HG02623 (cell line): ENCODE results near the gene RFX4.
"Not testable (repeated sequence)": the region's sequence is repeated elsewhere in the genome, so short reads cannot be mapped to it uniquely, and the experiment has no call there.

Experiments used
- ATAC-seq: cut with Tn5 transposase; IDR thresholded peaks from one replicate; pipeline ENCODE4 v1.9.1; 2021; ENCODE audit warnings: moderate library complexity; ENCODE audit not compliant: unreplicated experiment

The RFX4 gene

GRCh38 chr12:106685381-106685780 lies 102.6 kb downstream of the RFX4 start:
- ATAC-seq = no peak

GRCh38 chr12:106687672-106688071 lies 104.9 kb downstream of the RFX4 start:
- no peak for ATAC-seq

GRCh38 chr12:106690569-106691305 lies 107.9 kb downstream of the RFX4 start:
- no peak for ATAC-seq

GRCh38 chr12:106692033-106692432 lies 109.2 kb downstream of the RFX4 start:
- ATAC-seq = not testable (repeated sequence)

GRCh38 chr12:106692896-106693820 lies 110.4 kb downstream of the RFX4 start:
- no peak for ATAC-seq

GRCh38 chr12:106696071-106696470 lies 113.3 kb downstream of the RFX4 start:
- ATAC-seq = no peak

- no peak for ATAC-seq
These were observed 114.0 kb downstream of the RFX4 start for GRCh38 chr12:106696681-106697417.

- no peak for ATAC-seq
These were observed 121.3 kb downstream of the RFX4 start for GRCh38 chr12:106704081-106704480.

GRCh38 chr12:106705971-106706370 lies 123.2 kb downstream of the RFX4 start:
- no peak for ATAC-seq

- ATAC-seq = no peak
These were observed 126.3 kb downstream of the RFX4 start for GRCh38 chr12:106709068-106709511.

GRCh38 chr12:106710143-106710893 lies 127.5 kb downstream of the RFX4 start:
- no peak for ATAC-seq

GRCh38 chr12:106711316-106711715 lies 128.5 kb downstream of the RFX4 start:
- ATAC-seq = no peak

- no peak for ATAC-seq
These were observed 130.0 kb downstream of the RFX4 start for GRCh38 chr12:106712768-106713167.

- ATAC-seq = no peak
These were observed 132.1 kb downstream of the RFX4 start for GRCh38 chr12:106714926-106715325.

- no peak for ATAC-seq
These were observed 132.8 kb downstream of the RFX4 start for GRCh38 chr12:106715582-106715981.

- no peak for ATAC-seq
These were observed 134.9 kb downstream of the RFX4 start for GRCh38 chr12:106717673-106718072.

GRCh38 chr12:106719879-106720278 lies 137.1 kb downstream of the RFX4 start:
- no peak for ATAC-seq

GRCh38 chr12:106720696-106721095 lies 137.9 kb downstream of the RFX4 start:
- no peak for ATAC-seq

GRCh38 chr12:106721915-106722314 lies 139.1 kb downstream of the RFX4 start:
- ATAC-seq = no peak

- ATAC-seq = no peak
These were observed 140.0 kb downstream of the RFX4 start for GRCh38 chr12:106722837-106723236.

GRCh38 chr12:106723416-106723815 lies 140.6 kb downstream of the RFX4 start:
- no peak for ATAC-seq
